Immature natural killer cell (primary cell): Measurements from ENCODE around the gene THBS4. TPM values are rescaled to one million over a fixed set of nuclear protein-coding genes. Genes with fewer than 3 reads are reported as not detected.
"Not testable (repeated sequence)": the region's sequence is repeated elsewhere in the genome, so short reads cannot be mapped to it uniquely, and the experiment has no call there.

ENCODE experiments used
- DNase-seq, 3 donors: peaks; one replicate each; pipeline ENCODE4 v3.0.0; 2022; ENCODE audit warnings: mixed read lengths in 1 of 3
- H3K27ac Mint-ChIP-seq, 6 donors: one replicate each; pipeline ENCODE4 v1.8.0; 2020; ENCODE audit warnings: mixed read lengths in 6 of 6, mild to moderate bottlenecking in 5 of 6, inconsistent platforms in 4 of 6, moderate library complexity in 3 of 6
- H3K27me3 Mint-ChIP-seq, 3 donors: one replicate each; pipeline ENCODE4 v1.8.0; 2020 to 2021; ENCODE audit warnings: low read depth in 3 of 3, mild to moderate bottlenecking in 3 of 3, mixed read lengths in 3 of 3, moderate library complexity in 3 of 3, inconsistent platforms in 1 of 3
- H3K36me3 Mint-ChIP-seq, 3 donors: one replicate each; pipeline ENCODE4 v1.8.0; 2020; ENCODE audit warnings: mixed read lengths in 3 of 3, inconsistent platforms in 2 of 3, mild to moderate bottlenecking in 2 of 3
- H3K4me1 Mint-ChIP-seq, 2 donors: one replicate each; pipeline ENCODE4 v1.8.0; 2020; ENCODE audit warnings: inconsistent platforms in 2 of 2, mild to moderate bottlenecking in 2 of 2, mixed read lengths in 2 of 2, moderate library complexity in 1 of 2
- H3K4me3 Mint-ChIP-seq, 5 donors: one replicate each; pipeline ENCODE4 v1.8.0; 2020; ENCODE audit warnings: mild to moderate bottlenecking in 5 of 5, mixed read lengths in 5 of 5, inconsistent platforms in 3 of 5, moderate library complexity in 3 of 5
- H3K9me3 Mint-ChIP-seq, 6 donors: one replicate each; pipeline ENCODE4 v1.8.0; 2020; ENCODE audit warnings: mild to moderate bottlenecking in 6 of 6, mixed read lengths in 6 of 6, inconsistent platforms in 4 of 6, moderate library complexity in 3 of 6
- polyA plus RNA-seq, 3 donors: library from polyadenylated mRNA; unstranded; fragments of 300-500 nt; fragmentation: Illumina TruSeq; gene quantifications; one replicate each; pipeline ENCODE4 v1.2.3, GENCODE V29; 2021

THBS4 gene
- polyA plus RNA-seq, 3 donors from 2014 or later = not detected

DNA sequence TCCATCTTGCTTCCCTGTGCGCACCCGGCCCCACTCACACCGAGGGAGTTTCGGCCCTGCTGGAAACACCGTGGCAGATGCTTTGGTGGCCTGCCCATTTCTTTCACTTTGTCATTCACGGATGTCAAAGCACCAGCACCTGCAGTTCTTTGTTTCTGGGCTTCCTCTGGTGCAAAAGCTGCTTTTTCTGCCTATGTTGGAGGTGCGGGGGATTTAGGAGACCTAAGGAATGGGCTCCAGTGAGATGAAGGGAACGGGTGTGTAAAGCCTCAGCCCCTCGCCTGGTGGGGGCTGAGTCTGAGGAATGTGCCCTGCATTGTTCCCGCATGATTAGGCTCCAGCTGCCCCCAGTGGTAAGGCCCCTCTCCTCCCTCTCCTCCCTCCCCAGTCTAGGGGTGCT, 62.3 kb downstream of the THBS4 start:
- no peak for DNase-seq
- H3K36me3 Mint-ChIP-seq = no peaks in the 10 kb centered on the region
- H3K27ac Mint-ChIP-seq = no peak overlapping the region
- no peaks in the 10 kb centered on the region for H3K27me3 Mint-ChIP-seq
- H3K4me3 Mint-ChIP-seq = no peak overlapping the region
- no peaks in the 10 kb centered on the region for H3K9me3 Mint-ChIP-seq
- H3K4me1 Mint-ChIP-seq = no peaks in the 10 kb centered on the region

DNA sequence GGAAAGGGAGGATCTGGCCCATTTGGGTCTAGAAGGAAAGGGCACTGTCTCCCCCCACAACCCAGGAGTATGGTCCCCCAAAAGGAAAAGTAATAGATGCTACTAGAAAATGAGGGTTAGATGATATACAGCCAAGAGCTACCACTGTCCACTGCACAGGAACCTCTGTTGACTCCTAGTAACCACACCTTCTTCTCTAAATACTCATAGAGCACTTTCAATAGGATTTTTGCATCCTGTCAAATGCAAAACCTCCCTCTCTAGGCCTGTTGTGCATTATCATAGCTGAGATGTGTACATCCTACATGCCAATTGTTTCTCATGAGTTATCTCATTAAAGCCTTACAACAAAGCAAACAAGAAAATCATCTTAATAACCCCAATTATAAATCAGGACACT, 66.8 kb downstream of the THBS4 start:
- no peak for DNase-seq
- H3K36me3 Mint-ChIP-seq = no peaks in the 10 kb centered on the region
- peaks cover 0 to 2% (median 2%) of the 10 kb centered on the region in 3 donors for H3K27me3 Mint-ChIP-seq
- H3K9me3 Mint-ChIP-seq = no peaks in the 10 kb centered on the region
- no peak overlapping the region for H3K27ac Mint-ChIP-seq
- H3K4me1 Mint-ChIP-seq = no peaks in the 10 kb centered on the region
- no peak overlapping the region for H3K4me3 Mint-ChIP-seq

DNA sequence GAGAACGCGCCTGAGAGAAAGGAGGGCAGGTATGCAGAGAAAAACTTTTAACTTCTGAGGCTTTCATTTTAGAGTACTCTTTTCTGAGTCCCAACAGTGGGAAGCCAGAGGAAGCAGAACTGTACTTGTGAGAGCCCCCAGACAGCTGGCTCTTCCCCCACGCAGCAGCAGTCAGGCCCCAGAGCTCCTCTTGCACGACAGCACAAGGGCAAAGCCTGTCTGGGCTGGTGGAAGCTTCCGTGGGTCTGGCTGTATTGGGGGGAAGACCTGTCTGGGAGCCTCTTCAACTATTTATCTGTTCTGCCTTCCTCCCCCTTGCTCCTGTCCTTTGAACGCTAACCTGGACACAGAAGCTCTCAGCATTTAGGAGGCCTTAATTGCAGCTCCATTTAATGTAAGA, 68.2 kb downstream of the THBS4 start:
- Mint-ChIP-seq H3K4me3 (no peak overlapping the region), H3K36me3 (no peaks in the 10 kb centered on the region), H3K4me1 (no peaks in the 10 kb centered on the region), H3K27me3 (peaks cover 0 to 2% (median 2%) of the 10 kb centered on the region in 3 donors), H3K9me3 (no peaks in the 10 kb centered on the region), H3K27ac (no peak overlapping the region)
- no peak for DNase-seq

DNA sequence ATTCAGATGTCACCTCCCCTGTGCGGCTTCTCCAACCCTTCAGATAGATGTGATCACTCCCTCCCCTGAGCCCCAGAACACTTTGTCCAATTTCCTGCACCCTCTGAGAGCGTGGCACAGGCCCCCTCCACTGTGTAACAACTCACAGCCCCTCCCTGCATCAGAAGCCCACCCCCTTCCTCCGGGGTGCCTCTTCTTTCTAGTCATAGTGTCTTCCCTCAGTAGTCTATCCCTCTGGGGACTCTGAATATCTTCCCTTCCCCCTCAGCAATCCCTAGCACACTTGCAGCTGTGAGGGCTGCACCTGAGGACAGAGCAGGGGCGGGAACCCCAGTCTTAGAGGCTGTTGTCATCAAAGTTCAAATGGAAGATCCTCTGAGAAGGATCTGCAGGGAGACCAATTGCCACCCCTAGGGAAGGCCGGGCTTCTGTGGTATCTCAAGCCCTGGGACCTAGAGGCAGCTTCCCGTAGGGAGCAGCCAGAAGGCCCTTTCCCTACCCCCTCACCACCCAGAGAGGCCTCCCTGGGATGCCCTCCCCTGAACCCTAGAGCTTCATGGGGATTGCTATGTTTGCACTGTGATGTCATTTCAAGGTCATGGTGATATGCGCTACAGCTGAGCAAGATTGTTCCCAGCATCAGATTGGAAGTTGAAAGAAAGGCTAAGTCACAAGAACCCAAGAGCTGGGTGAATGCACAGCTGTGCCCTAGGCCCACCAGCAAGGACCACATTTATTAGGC, 70.7 kb downstream of the THBS4 start:
- no peaks in the 10 kb centered on the region for H3K9me3 Mint-ChIP-seq
- H3K27ac Mint-ChIP-seq = peak overlapping the region in 1 of 6 donors; percentile 20
- no peak overlapping the region for H3K4me3 Mint-ChIP-seq
- no peak for DNase-seq
- no peaks in the 10 kb centered on the region for H3K36me3 Mint-ChIP-seq
- H3K27me3 Mint-ChIP-seq = peaks cover 2% of the 10 kb centered on the region in 3 donors
- no peaks in the 10 kb centered on the region for H3K4me1 Mint-ChIP-seq

DNA sequence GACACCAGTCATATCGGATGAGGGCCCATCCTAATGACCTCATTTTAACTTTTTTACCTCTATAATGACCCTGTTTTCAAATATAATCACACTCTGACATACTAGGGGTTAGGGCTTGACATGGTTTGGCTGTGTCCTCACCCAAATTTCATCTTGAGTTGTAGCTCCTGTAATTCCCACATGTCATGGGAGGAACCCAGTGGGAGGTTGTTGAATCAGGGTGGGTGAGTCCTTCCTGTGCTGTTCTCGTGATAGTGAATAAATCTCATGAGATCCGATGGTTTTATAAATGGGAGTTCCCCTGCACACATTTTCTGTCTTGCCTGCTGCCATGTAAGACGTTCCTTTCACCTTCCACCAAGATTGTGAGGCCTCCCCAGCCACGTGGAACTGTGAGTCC, 71.8 kb downstream of the THBS4 start:
- Mint-ChIP-seq H3K9me3 (no peaks in the 10 kb centered on the region), H3K36me3 (no peaks in the 10 kb centered on the region), H3K4me3 (no peak overlapping the region), H3K27me3 (peaks cover 2% of the 10 kb centered on the region in 3 donors), H3K27ac (no peak overlapping the region), H3K4me1 (no peaks in the 10 kb centered on the region)
- DNase-seq = no peak

DNA sequence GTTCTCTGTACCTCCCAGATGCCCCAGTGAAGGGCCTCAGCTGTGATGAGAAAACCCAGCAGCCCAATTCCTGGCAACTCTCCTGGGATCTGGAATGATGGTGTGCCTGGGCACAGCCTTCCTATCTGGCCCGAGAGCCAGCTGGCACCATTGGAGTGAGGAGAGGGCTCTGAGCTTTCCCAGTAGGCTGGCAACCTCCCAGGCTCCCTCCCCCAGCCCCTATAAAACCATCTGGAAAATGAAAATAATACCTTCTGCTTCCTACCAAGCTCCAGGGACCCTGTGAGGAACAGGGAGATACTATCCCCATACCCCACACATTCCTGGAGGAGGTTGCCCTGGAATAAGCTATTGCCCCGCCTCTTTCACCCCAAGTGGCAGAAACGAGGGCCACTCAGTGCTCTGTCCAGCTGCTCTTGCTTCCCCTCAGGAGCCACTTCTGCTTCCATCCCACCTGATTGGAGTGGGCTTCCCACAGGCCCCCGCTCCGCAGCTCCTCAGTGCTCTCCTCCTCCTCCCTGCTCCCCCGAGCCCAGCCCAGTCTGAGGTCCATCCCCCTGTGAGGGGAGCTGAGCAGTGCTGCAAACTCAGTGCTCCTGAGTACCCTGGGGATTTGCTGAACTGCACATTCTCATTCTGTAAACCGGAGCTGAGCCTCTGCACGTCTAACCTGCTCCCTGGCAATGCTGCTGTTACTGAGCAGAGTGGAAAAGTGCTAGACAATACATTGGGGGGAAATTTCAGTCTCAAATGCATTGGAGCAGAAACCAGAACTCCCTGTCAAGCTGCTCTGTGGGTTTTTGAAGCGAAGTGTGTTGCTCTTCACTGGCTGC, 74.7 kb downstream of the THBS4 start:
- Mint-ChIP-seq H3K36me3 (peaks cover 0 to 3% (median 0%) of the 10 kb centered on the region in 3 donors), H3K27ac (peak overlapping the region in 1 of 6 donors; percentile 27), H3K27me3 (peaks cover 2% of the 10 kb centered on the region in 3 donors), H3K4me3 (no peak overlapping the region), H3K4me1 (no peaks in the 10 kb centered on the region), H3K9me3 (no peaks in the 10 kb centered on the region)
- no peak for DNase-seq

DNA sequence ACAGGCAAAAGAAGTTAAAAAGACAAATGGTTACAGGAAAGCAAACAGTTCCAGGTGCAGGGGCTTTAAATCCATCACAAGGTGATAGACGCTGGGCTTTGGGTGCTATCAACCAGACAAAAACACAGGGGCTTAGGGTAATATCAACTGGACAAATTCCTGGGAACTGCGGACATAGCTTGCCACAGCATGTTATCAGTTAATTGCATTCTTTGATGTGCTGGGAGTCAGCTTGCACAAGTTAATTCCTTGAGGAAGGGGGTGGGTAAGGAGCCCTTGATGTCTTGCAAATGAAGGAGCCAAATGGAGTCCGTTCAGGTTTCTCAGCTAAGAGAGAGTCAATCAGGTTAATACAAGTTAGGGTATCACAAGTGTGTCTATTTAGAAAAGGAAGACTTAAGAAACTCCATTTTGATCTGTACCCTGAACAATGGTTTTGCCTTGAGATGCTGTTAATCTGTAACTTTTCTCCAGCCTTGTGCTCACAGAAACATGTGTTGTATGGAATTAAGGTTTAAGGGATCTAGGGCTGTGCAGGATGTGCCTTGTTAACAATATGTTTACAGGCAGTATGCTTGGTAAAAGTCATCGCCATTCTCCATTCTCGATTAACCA, 76.3 kb downstream of the THBS4 start:
- H3K27me3 Mint-ChIP-seq, H3K27ac Mint-ChIP-seq, H3K36me3 Mint-ChIP-seq, H3K4me3 Mint-ChIP-seq, H3K9me3 Mint-ChIP-seq, H3K4me1 Mint-ChIP-seq, DNase-seq: not testable (repeated sequence)

DNA sequence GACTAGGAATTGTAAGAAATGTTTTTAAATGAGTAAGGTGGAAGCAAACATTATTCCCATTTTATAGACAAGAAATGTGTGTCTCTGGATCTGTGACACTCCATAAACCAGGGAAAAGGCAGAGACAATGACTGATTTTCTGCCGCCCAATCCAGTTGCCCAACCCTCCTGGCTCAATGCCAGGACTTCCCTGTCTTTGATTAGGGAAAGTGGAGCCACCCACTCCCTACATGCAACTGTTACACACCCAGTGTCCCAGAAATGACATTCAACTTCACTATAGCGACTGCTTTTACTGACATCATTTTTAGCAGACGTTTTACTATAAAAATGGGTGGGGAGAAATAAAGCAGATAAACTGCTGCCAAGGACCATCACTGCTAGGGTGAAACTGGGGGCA, 79.7 kb downstream of the THBS4 start:
- Mint-ChIP-seq H3K4me1 (peaks cover 7 to 16% of the 10 kb centered on the region in 2 donors), H3K4me3 (no peak overlapping the region), H3K36me3 (peaks cover 0 to 3% (median 0%) of the 10 kb centered on the region in 3 donors), H3K9me3 (no peaks in the 10 kb centered on the region), H3K27me3 (peaks cover 0 to 2% (median 0%) of the 10 kb centered on the region in 3 donors), H3K27ac (no peak overlapping the region)
- DNase-seq = no peak

DNA sequence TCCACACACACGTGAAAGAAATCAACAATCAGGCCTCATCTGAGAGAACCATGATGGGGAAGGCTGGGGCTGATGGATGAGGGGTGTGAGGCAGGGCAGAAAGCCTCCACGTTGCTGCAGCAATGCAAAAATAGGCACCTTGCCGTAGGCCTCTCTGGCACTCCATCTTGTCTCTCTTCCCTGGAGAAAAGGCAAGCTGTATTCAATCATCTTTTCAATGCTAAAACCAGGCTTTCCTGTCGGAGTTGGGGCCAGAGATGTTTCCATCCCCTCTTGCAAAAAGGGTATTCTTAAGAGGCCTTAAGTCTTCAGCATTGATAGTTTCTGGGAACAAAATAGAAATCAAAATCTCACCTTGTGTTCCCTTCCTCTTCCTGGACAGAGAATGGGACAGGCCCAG, 80.9 kb downstream of the THBS4 start:
- DNase-seq = no peak
- Mint-ChIP-seq H3K9me3 (no peaks in the 10 kb centered on the region), H3K27me3 (peaks cover 0 to 2% (median under 1%) of the 10 kb centered on the region in 3 donors), H3K4me3 (no peak overlapping the region), H3K4me1 (peaks cover 7 to 16% of the 10 kb centered on the region in 2 donors), H3K27ac (no peak overlapping the region), H3K36me3 (peaks cover 0 to 3% (median 0%) of the 10 kb centered on the region in 3 donors)

DNA sequence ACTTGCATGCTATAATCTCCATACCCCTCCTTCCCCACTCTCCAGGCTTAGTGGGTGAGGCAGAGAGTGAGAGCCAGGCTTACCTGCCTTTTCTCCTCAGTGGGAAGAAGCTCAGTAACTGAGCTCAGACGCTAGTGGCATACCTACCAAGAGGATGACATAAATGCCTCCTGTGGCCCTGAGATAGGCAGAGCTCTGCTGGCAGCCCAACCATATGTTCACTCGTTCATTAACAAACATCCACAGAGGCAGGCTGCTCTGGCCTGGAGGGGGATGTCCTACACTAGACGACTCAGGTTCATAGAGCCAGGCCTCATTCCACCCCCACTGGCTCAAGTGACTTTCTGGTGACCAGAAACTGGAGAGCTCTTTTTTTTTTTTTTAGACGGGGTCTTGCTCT, 81.3 kb downstream of the THBS4 start:
- DNase-seq = no peak
- H3K4me1 Mint-ChIP-seq = peaks cover 7 to 16% of the 10 kb centered on the region in 2 donors
- peaks cover 0 to 2% (median 2%) of the 10 kb centered on the region in 3 donors for H3K27me3 Mint-ChIP-seq
- H3K4me3 Mint-ChIP-seq = no peak overlapping the region
- peaks cover 0 to 3% (median 0%) of the 10 kb centered on the region in 3 donors for H3K36me3 Mint-ChIP-seq
- H3K9me3 Mint-ChIP-seq = no peaks in the 10 kb centered on the region
- H3K27ac Mint-ChIP-seq = no peak overlapping the region

DNA sequence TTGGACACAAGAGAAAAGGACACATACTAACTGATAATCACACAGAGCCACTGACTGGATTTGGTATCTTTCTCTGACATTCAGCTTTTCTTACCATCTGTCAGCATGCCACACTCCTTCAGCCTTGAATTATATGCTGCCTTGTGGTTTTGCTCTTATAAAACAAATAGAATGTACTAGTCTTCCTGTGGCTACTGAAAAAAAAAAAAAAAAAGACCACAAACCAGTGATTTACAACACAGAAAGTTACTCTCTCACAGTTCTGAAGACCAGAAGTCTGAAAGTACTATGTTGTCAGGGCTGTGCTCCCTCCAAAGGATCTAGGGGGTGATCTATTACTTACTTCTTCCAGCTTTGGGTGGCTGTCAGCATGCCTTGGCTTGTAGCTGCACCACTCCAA, 82.3 kb downstream of the THBS4 start:
- peaks cover 0 to 2% (median 2%) of the 10 kb centered on the region in 3 donors for H3K27me3 Mint-ChIP-seq
- DNase-seq = no peak
- H3K4me1 Mint-ChIP-seq = peaks cover 7 to 16% of the 10 kb centered on the region in 2 donors
- no peaks in the 10 kb centered on the region for H3K9me3 Mint-ChIP-seq
- peaks cover 0 to 3% (median 0%) of the 10 kb centered on the region in 3 donors for H3K36me3 Mint-ChIP-seq
- no peak overlapping the region for H3K4me3 Mint-ChIP-seq
- H3K27ac Mint-ChIP-seq = no peak overlapping the region

DNA sequence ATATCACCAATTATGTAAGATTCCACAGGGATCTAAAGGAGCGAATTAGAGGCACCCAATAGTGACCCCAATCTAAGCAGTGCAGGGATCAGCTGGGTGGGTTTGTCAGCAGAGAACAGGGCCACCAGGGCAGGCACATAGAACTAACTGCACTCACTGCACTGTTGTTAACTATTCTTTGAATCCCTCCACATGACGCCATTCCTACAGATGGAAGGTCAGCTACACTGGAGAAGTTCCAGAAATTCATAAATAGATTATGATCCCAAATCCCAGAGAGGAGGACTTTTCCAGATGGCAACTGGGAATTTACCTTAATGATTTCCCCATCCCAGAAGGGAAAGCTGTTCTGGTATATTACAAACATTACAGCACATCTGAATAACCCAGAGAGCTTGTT, 84.2 kb downstream of the THBS4 start:
- DNase-seq = no peak
- Mint-ChIP-seq H3K4me3 (no peak overlapping the region), H3K27me3 (peaks cover 0 to 8% (median 2%) of the 10 kb centered on the region in 3 donors), H3K4me1 (peaks cover 7 to 16% of the 10 kb centered on the region in 2 donors), H3K36me3 (peaks cover 0 to 4% (median 0%) of the 10 kb centered on the region in 3 donors), H3K27ac (no peak overlapping the region), H3K9me3 (no peaks in the 10 kb centered on the region)

DNA sequence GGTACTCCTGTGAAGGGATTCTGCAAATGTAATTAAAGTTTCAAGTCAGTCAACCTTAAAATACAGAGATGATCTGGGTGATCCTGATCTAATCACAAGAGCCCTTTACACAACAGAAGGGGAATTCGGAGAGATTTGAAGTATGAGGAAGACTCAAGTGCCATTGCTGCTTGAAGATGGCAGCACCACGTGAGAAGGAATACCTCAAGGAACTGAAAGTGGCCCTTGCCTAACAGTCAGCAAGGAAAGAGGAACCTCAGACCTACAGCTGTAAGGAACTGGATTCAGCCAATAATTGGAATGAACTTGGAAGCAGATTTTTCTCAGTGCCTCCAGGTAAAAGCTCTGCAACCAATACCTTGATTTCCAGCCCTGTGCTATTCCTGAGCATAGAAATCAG, 87.4 kb downstream of the THBS4 start:
- Mint-ChIP-seq H3K36me3 (peaks cover 0 to 9% (median 4%) of the 10 kb centered on the region in 3 donors), H3K9me3 (peaks cover 0 to 2% (median 0%) of the 10 kb centered on the region in 6 donors), H3K4me3 (no peak overlapping the region), H3K4me1 (peaks cover 3% of the 10 kb centered on the region in 2 donors), H3K27ac (no peak overlapping the region), H3K27me3 (peaks cover 0 to 8% (median 2%) of the 10 kb centered on the region in 3 donors)
- no peak for DNase-seq
